ENCODE results near the gene ADPRHL1. TPM values are rescaled to one million over a fixed set of nuclear protein-coding genes. Genes with fewer than 3 reads are reported as not detected.
"Not testable (repeated sequence)": the region's sequence is repeated elsewhere in the genome, so short reads cannot be mapped to it uniquely, and the experiment has no call there.

The ADPRHL1 gene
- total RNA-seq, 1 experiment from 2014 or later: 21.4 TPM

GRCh38 chr13:113368353-113368752 is 84.9 kb downstream of the ADPRHL1 start:
- in situ Hi-C loops (cut with HindIII; ENCODE audit: low pct_unique_long_range_greater_than_20kb, low sequenced_read_pairs): not testable (repeated sequence)

GRCh38 chr13:113367771-113368170 is 85.5 kb downstream of the ADPRHL1 start:
- no peak for DNase-seq (ENCODE audit: low read depth)
- in situ Hi-C loops (cut with HindIII; ENCODE audit: low pct_unique_long_range_greater_than_20kb, low sequenced_read_pairs): no loop called here

More at GRCh38 chr13:113368353-113368752, 84.9 kb downstream of the ADPRHL1 start:
- DNase-seq (ENCODE audit: low read depth): not testable (repeated sequence)

DNA sequence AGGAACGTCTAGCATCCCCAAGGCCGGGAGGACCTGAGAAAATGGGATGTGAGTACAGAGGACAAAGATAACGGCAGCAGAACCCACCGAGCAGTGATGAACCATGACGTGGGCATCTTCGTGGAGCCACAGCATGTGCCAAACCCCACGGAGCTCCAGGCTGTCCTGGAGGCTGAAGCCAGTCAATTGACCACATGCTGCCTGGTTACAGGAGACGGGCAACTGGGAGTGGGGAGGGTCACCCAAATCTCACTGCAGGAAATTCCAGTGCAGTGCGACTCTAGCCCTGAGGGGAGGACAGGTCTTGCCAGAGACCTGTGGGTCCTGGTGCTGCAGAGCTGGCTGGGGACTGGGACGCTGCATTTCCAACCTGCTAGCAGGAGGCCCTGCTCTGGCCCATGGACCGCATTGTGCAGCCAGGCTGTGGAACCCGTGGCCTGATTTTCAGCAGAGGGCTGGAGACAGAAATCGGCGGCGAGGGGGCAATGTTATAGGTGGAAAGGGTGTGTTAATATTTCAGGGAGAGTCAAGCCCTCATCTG is 86.2 kb downstream of the ADPRHL1 start:
- in situ Hi-C loops (cut with HindIII; ENCODE audit: low pct_unique_long_range_greater_than_20kb, low sequenced_read_pairs): no loop called here
- DNase-seq (ENCODE audit: low read depth): no peak

DNA sequence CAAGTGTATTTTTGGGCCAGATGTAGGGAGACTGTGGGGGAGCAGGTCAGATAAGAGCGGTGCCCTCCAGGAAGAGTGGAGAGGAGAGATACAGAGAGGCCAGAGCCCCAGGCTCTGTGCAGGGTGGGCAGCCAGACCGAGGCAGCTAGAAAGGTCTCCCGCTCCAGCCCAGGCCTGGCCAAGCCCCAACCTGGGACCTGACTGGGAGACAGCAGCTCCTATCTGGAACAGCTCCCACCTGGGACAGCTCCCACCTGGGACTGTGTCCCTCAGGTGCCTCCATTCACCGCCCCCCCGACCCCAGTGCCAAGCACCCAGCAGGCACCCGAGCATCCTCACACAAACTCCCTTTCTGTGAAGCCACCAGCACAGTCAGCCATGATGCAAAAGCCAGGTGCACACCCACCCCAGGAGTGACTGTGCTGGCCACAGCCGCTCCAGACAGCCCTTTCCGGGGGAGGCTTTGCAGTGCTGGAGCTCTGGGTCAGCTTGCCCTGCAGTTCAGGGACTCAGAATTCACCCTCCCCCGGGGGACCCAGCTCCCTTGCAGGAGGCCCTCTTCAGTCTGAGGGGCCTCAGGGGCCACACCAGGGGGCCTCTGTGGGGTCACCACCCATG is 87.2 kb downstream of the ADPRHL1 start:
- in situ Hi-C loops (cut with HindIII; ENCODE audit: low pct_unique_long_range_greater_than_20kb, low sequenced_read_pairs): no loop called here
- no peak for DNase-seq (ENCODE audit: low read depth)

GRCh38 chr13:113365583-113365970 is 87.7 kb downstream of the ADPRHL1 start:
- in situ Hi-C loops (cut with HindIII; ENCODE audit: low pct_unique_long_range_greater_than_20kb, low sequenced_read_pairs): no loop called here

GRCh38 chr13:113364901-113365582 is 88.2 kb downstream of the ADPRHL1 start:
- in situ Hi-C loops (cut with HindIII; ENCODE audit: low pct_unique_long_range_greater_than_20kb, low sequenced_read_pairs): no loop called here
- no peak for DNase-seq (ENCODE audit: low read depth)

More at GRCh38 chr13:113365583-113365970, 87.7 kb downstream of the ADPRHL1 start:
- no peak for DNase-seq (ENCODE audit: low read depth)

DNA sequence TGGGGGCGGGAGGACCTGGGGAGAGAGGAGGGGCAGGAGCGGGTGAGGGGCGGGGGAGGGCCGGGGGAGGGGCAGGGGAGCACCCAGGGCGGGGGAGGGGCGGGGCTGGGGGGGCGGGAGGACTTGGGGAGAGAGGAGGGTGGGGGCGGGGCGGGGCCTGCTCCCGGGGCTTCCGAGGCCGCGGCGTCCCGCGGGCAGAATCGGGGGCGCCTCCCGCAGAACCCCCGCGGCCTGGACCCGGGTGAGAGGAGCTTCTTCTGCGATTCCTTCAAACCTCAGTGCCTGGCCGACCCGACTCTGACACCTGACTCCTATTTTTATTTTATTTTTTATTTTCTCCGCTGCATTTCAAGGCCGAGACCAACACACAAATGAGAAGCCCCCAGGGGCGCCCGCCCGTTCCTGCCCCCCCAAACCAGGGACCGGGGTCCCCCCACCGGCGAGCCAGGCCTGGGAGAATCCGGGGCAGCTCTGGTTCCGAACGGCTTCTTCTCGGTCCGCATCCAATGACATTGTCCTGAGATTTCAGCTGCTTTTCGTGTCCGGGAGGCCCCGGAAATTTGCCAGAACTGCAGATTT is 88.9 kb downstream of the ADPRHL1 start:
- no peak for DNase-seq (ENCODE audit: low read depth)
- in situ Hi-C loops (cut with HindIII; ENCODE audit: low pct_unique_long_range_greater_than_20kb, low sequenced_read_pairs): no loop called here

GRCh38 chr13:113361406-113361805 is 91.9 kb downstream of the ADPRHL1 start:
- in situ Hi-C loops (cut with HindIII; ENCODE audit: low pct_unique_long_range_greater_than_20kb, low sequenced_read_pairs): no loop called here
- DNase-seq (ENCODE audit: low read depth): no peak

DNA sequence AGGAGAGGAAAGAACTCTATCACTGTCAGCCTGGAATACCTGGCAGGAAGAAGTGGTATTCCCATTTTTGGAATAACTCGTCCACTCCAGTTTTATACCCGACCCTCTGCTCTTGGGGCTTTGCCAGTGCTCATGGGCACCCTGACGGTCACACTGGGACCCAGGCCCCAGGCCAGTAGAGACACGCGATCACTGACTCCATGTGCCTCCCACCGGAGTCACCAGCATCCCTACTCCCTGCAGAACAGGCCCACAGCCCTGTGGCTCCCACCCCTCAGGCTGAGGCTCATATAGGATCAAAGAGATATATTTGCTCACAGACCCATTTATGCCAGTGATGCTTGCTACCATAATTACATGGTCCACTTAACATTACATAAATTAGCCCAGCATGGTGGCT is 92.8 kb downstream of the ADPRHL1 start:
- in situ Hi-C loops (cut with HindIII; ENCODE audit: low pct_unique_long_range_greater_than_20kb, low sequenced_read_pairs): no loop called here
- DNase-seq (ENCODE audit: low read depth): no peak

GRCh38 chr13:113359571-113359970 is 93.7 kb downstream of the ADPRHL1 start:
- in situ Hi-C loops (cut with HindIII; ENCODE audit: low pct_unique_long_range_greater_than_20kb, low sequenced_read_pairs): no loop called here
- no peak for DNase-seq (ENCODE audit: low read depth)

- DNase-seq (ENCODE audit: low read depth): no peak
- in situ Hi-C loops (cut with HindIII; ENCODE audit: low pct_unique_long_range_greater_than_20kb, low sequenced_read_pairs): no loop called here
Measured at GRCh38 chr13:113358653-113359190, 94.6 kb downstream of the ADPRHL1 start.

GRCh38 chr13:113357529-113357928 is 95.8 kb downstream of the ADPRHL1 start:
- in situ Hi-C loops (cut with HindIII; ENCODE audit: low pct_unique_long_range_greater_than_20kb, low sequenced_read_pairs): no loop called here
- peak; percentile 8 for DNase-seq (ENCODE audit: low read depth)

DNA sequence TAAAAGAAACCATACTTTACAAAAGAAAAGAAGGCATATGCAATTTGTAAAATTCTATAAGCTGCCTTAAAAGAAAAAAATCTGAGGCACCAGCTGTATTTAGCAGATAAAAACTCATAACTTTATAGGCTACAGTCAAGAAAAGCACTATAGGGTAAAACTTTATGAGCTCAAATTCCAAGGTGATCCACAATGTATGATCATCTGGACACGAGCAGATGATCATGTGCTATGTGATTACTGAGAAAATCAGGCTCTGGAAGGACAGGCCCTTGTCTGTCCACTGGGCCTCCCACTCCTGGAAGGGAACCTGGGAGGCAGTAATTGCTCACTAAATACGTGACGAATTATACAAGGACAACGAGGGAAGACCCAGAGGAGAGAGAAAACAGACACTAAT is 96.7 kb downstream of the ADPRHL1 start:
- in situ Hi-C loops (cut with HindIII; ENCODE audit: low pct_unique_long_range_greater_than_20kb, low sequenced_read_pairs): no loop called here

GRCh38 chr13:113355621-113356020 is 97.7 kb downstream of the ADPRHL1 start:
- DNase-seq (ENCODE audit: low read depth): no peak

More for the DNA sequence above, 96.7 kb downstream of the ADPRHL1 start:
- DNase-seq (ENCODE audit: low read depth): no peak

GRCh38 chr13:113354831-113355610 is 98.3 kb downstream of the ADPRHL1 start:
- in situ Hi-C loops (cut with HindIII; ENCODE audit: low pct_unique_long_range_greater_than_20kb, low sequenced_read_pairs): no loop called here
- DNase-seq (ENCODE audit: low read depth): no peak

More at GRCh38 chr13:113355621-113356020, 97.7 kb downstream of the ADPRHL1 start:
- in situ Hi-C loops (cut with HindIII; ENCODE audit: low pct_unique_long_range_greater_than_20kb, low sequenced_read_pairs): no loop called here

DNA sequence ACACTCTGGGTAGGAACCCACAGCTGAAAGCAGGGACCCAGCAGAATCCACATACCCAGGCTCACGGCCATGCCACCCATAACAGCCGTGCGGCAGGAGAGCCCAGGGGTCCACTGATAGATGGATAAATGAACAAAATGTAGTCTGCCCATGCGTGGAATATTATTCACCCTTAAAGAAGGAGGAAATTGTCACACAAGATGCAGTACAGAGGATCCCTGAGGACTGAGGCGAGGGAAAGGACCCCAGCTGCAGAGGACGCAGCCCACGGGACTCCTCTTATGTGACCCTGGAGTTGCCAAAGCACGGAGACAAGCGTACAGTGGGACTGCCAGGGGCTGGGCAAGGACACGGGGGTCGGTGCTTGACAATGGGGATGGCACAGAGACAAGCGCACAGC is 100.0 kb downstream of the ADPRHL1 start:
- DNase-seq (ENCODE audit: low read depth): no peak
- in situ Hi-C loops (cut with HindIII; ENCODE audit: low pct_unique_long_range_greater_than_20kb, low sequenced_read_pairs): no loop called here

DNA sequence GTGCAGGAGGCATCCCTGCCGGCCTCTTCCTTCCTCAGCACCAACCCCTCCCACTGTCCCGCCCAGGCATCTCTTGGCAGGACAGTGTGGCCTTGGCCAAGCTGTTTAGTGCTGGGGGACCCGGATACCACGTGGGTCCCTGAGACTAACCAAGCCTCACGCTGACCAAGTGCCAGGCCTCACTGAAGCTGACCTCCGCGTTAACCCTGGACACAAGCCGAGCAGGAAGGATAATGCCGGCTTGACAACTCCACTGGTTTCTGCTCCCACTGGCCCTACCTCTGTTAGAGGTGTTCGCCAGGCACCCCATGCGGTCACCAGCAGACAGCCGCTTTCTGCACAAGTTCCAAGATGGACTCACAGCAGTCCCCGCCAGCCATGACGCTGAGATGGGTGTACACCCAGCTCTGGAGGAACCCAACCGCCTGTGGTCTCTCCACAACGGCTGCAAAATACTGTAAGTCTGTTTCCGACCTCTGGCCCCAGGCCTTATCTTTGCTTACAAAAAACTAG is 101.7 kb downstream of the ADPRHL1 start:
- in situ Hi-C loops (cut with HindIII; ENCODE audit: low pct_unique_long_range_greater_than_20kb, low sequenced_read_pairs): no loop called here
- DNase-seq (ENCODE audit: low read depth): no peak

DNA sequence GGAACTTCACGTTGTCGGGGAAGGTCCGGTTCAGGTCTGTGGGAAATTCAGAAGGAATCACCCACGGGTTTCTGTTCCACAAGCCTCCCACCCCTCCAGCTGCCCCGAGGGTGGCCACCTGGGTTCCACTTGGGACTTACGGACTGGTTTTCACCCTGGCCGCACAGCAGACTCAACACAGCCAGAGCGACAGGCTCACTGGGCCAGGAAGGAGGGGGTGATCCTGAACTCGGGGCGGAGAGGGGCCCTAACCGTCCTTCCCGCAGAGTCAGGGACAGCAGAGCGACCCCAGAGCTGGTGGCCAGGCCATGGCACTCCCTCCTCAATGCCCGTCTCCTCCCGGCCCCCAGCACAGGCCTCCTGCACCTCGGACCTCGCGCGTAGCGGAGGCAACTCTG is 102.4 kb downstream of the ADPRHL1 start:
- in situ Hi-C loops (cut with HindIII; ENCODE audit: low pct_unique_long_range_greater_than_20kb, low sequenced_read_pairs): no loop called here
- no peak for DNase-seq (ENCODE audit: low read depth)

Measured in Caki2 (cell line).